HepG2 (cell line): ENCODE measurements around the gene LGALS1. TPM values are rescaled to one million over a fixed set of nuclear protein-coding genes. Genes with fewer than 3 reads are reported as not detected.

Source experiments
- AGO2 ChIP-seq: fragments of 200-400 bp; formaldehyde crosslinking; optimal IDR thresholded peaks from 2 replicates; pipeline ENCODE3; 2017; ENCODE audit warnings: mild to moderate bottlenecking, low read depth, low read length, moderate library complexity
- DNMT1 ChIP-seq: sonication (generic); formaldehyde crosslinking; IDR thresholded peaks from 2 replicates; pipeline ENCODE4 v1.5.1; 2020; ENCODE audit warnings: mild to moderate bottlenecking, missing genetic modification reagents
- EHMT2 ChIP-seq: fragments of 200-600 bp; sonication (generic); IDR thresholded peaks from 2 replicates; pipeline ENCODE4 v1.7.0; 2017; ENCODE audit warnings: antibody characterized with exemption, low read depth, low read length, borderline replicate concordance
- EP300 ChIP-seq, 3 experiments: sonication (generic) in 1 of 3; formaldehyde crosslinking in 1 of 3; IDR thresholded peaks; 2 replicates each; pipeline versions ENCODE4 v1.5.1 to v1.6.1; 2011 to 2020; ENCODE audit warnings: low read depth in 2 of 3, low read length in 2 of 3, borderline replicate concordance in 1 of 3, improper control_type of control experiment in 1 of 3, mild to moderate bottlenecking in 1 of 3, missing genetic modification reagents in 1 of 3, moderate library complexity in 1 of 3
- GATAD2A ChIP-seq: IDR thresholded peaks from 2 replicates; pipeline ENCODE4 v1.6.1; 2016
- HIC2 ChIP-seq: sonication (generic); formaldehyde crosslinking; IDR thresholded peaks from 2 replicates; pipeline ENCODE4 v1.9.0; 2022; ENCODE audit warnings: low read depth, missing genetic modification reagents
- HNRNPK ChIP-seq: fragments of 200-400 bp; formaldehyde crosslinking; IDR thresholded peaks from 2 replicates; pipeline ENCODE4 v1.6.1; 2018; ENCODE audit warnings: low read length, low read depth, moderate library complexity, mild to moderate bottlenecking; ENCODE audit not compliant: poor library complexity, severe bottlenecking
- HOXA9 ChIP-seq: sonication (generic); formaldehyde crosslinking; IDR thresholded peaks from 2 replicates; pipeline ENCODE4 v1.8.1; 2022; ENCODE audit warnings: missing genetic modification reagents, mild to moderate bottlenecking, moderate library complexity, borderline replicate concordance
- HOXD1 ChIP-seq: sonication (generic); formaldehyde crosslinking; IDR thresholded peaks from 2 replicates; pipeline ENCODE4 v1.5.0; 2020; ENCODE audit warnings: missing genetic modification reagents
- MIER3 ChIP-seq: IDR thresholded peaks from 2 replicates; pipeline ENCODE4 v1.6.1; 2016; ENCODE audit warnings: missing compliant biosample characterization, borderline replicate concordance
- ZFAT ChIP-seq: sonication (generic); formaldehyde crosslinking; conservative IDR thresholded peaks from 2 replicates; pipeline ENCODE4 v1.8.1; 2023; ENCODE audit warnings: missing genetic modification reagents, inconsistent platforms
- ZNF124 ChIP-seq: sonication (generic); formaldehyde crosslinking; IDR thresholded peaks from 2 replicates; pipeline ENCODE4 v1.4.0; 2020; ENCODE audit warnings: missing genetic modification reagents
- ZNF180 ChIP-seq: sonication (generic); formaldehyde crosslinking; IDR thresholded peaks from 2 replicates; pipeline ENCODE4 v1.4.0; 2020; ENCODE audit warnings: low read depth, missing genetic modification reagents, borderline replicate concordance
- ZNF570 ChIP-seq: sonication (generic); formaldehyde crosslinking; IDR thresholded peaks from 2 replicates; pipeline ENCODE4 v1.4.0; 2020; ENCODE audit warnings: mild to moderate bottlenecking, missing genetic modification reagents, borderline replicate concordance
- ZNF879 ChIP-seq: sonication (generic); formaldehyde crosslinking; IDR thresholded peaks from 2 replicates; pipeline ENCODE4 v1.8.1; 2023; ENCODE audit warnings: missing genetic modification reagents
- polyA plus RNA-seq, 8 experiments: library from polyadenylated mRNA; depleted of rRNA in 3 of 8; stranded (reverse) in 7 of 8; unstranded in 1 of 8; fragments of >200 nt; fragmentation: Illumina TruSeq in 4 of 8; extraction: Trizol in 4 of 8; gene quantifications; 2 replicates each; pipeline versions ENCODE4 v1.2.1 to v1.2.3, GENCODE V29; 2011 to 2016; ENCODE audit warnings: low read depth in 4 of 8, missing spikeins in 1 of 8, mixed read lengths in 1 of 8; ENCODE audit not compliant: insufficient read depth in 1 of 8
- total RNA-seq, 5 experiments: library from RNA; depleted of rRNA; stranded (reverse); fragments of >200 nt; fragmentation: Illumina TruSeq; extraction: Trizol; gene quantifications; 2 replicates each; pipeline ENCODE4 v1.2.3, GENCODE V29; 2016; ENCODE audit warnings: low read depth in 1 of 5
- TF ChIP-seq, protein P1 (sequence below): sonication (generic); formaldehyde crosslinking; IDR thresholded peaks from 2 replicates; pipeline ENCODE4 v1.9.0; 2021; ENCODE audit warnings: missing genetic modification reagents, mild to moderate bottlenecking, borderline replicate concordance
- TF ChIP-seq, protein P2 (sequence below): sonication (generic); formaldehyde crosslinking; IDR thresholded peaks from 2 replicates; pipeline ENCODE4 v1.5.0; 2020; ENCODE audit warnings: mild to moderate bottlenecking, missing genetic modification reagents, borderline replicate concordance

Gene LGALS1
- total and polyA plus RNA-seq, 2 of the 13 experiments (the other 11 are each of a cell fraction or from before 2014, with no cell fraction given): 103 to 858 TPM

DNA sequence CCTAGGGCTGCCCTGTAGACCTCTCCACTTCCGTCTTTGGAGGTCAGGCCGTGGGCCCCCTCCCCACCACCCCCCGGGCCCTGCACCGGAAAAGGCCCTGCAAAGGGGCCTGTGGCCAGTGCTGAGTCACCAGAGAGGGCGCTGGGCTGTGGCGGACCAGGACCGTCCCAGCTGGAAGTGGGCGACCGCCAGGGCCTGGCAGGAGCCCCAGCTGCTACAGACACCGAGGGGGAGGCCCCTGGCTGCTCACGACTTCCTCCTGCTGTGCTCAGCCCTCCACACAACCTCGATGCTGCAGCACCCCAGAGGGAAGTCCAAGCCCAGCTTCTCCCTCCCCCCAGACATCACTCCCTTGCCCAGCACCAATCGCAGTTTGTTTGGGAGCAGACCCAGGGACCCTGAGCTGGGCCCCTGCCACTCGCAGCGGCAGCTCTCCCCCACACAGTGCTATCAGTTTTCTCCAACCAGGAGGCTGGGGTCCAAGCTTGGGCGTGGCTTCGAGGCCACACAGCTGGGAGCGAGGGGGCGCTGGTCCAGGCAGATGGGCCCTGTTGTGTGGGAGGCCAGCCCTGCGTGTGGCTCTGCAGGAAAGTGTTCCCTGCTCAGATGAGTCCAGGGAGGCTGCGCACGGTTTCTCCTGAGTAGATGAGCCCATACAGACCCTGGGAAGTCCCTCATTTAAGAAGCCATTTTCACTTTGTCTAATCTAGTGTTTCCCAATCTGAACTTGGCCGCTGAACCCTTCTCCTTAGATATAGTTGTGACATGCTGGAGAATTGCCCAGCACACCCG lies 41.6 kb upstream of the LGALS1 start (continued):
- TF ChIP-seq AGO2 (peak; percentile 98), EHMT2 (no peak), ZNF124 (CRISPR knock-in tag) (no peak), ZFAT (no peak), ZNF180 (CRISPR knock-in tag) (no peak), ZNF570 (CRISPR knock-in tag) (no peak), HIC2 (CRISPR knock-in tag) (peak; percentile 84; the same call in 1 of the 2 replicates), ZNF879 (CRISPR knock-in tag) (no peak), HOXD1 (CRISPR knock-in tag) (no peak), HOXA9 (CRISPR knock-in tag) (no peak), DNMT1 (CRISPR knock-in tag) (no peak), GATAD2A (CRISPR knock-in tag) (peak; percentile 14; the same call in 1 of the 2 replicates), HNRNPK (peak; percentile 49), EP300 (IDR thresholded peaks at IDR 0.05; ENCODE audit: low read depth in 2 of 2, low read length in 2 of 2) (peak in 1 of 2 experiments; percentile 4; a peak in 1 of 4 replicates), EP300 (CRISPR knock-in tag; IDR thresholded peaks at IDR 0.05; ENCODE audit: borderline replicate concordance) (no peak), MIER3 (CRISPR knock-in tag) (peak; percentile 32; the same call in 1 of the 2 replicates)
- TF ChIP-seq, protein P1, sequence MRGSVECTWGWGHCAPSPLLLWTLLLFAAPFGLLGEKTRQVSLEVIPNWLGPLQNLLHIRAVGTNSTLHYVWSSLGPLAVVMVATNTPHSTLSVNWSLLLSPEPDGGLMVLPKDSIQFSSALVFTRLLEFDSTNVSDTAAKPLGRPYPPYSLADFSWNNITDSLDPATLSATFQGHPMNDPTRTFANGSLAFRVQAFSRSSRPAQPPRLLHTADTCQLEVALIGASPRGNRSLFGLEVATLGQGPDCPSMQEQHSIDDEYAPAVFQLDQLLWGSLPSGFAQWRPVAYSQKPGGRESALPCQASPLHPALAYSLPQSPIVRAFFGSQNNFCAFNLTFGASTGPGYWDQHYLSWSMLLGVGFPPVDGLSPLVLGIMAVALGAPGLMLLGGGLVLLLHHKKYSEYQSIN (CRISPR knock-in tag): no peak
- TF ChIP-seq, protein P2, sequence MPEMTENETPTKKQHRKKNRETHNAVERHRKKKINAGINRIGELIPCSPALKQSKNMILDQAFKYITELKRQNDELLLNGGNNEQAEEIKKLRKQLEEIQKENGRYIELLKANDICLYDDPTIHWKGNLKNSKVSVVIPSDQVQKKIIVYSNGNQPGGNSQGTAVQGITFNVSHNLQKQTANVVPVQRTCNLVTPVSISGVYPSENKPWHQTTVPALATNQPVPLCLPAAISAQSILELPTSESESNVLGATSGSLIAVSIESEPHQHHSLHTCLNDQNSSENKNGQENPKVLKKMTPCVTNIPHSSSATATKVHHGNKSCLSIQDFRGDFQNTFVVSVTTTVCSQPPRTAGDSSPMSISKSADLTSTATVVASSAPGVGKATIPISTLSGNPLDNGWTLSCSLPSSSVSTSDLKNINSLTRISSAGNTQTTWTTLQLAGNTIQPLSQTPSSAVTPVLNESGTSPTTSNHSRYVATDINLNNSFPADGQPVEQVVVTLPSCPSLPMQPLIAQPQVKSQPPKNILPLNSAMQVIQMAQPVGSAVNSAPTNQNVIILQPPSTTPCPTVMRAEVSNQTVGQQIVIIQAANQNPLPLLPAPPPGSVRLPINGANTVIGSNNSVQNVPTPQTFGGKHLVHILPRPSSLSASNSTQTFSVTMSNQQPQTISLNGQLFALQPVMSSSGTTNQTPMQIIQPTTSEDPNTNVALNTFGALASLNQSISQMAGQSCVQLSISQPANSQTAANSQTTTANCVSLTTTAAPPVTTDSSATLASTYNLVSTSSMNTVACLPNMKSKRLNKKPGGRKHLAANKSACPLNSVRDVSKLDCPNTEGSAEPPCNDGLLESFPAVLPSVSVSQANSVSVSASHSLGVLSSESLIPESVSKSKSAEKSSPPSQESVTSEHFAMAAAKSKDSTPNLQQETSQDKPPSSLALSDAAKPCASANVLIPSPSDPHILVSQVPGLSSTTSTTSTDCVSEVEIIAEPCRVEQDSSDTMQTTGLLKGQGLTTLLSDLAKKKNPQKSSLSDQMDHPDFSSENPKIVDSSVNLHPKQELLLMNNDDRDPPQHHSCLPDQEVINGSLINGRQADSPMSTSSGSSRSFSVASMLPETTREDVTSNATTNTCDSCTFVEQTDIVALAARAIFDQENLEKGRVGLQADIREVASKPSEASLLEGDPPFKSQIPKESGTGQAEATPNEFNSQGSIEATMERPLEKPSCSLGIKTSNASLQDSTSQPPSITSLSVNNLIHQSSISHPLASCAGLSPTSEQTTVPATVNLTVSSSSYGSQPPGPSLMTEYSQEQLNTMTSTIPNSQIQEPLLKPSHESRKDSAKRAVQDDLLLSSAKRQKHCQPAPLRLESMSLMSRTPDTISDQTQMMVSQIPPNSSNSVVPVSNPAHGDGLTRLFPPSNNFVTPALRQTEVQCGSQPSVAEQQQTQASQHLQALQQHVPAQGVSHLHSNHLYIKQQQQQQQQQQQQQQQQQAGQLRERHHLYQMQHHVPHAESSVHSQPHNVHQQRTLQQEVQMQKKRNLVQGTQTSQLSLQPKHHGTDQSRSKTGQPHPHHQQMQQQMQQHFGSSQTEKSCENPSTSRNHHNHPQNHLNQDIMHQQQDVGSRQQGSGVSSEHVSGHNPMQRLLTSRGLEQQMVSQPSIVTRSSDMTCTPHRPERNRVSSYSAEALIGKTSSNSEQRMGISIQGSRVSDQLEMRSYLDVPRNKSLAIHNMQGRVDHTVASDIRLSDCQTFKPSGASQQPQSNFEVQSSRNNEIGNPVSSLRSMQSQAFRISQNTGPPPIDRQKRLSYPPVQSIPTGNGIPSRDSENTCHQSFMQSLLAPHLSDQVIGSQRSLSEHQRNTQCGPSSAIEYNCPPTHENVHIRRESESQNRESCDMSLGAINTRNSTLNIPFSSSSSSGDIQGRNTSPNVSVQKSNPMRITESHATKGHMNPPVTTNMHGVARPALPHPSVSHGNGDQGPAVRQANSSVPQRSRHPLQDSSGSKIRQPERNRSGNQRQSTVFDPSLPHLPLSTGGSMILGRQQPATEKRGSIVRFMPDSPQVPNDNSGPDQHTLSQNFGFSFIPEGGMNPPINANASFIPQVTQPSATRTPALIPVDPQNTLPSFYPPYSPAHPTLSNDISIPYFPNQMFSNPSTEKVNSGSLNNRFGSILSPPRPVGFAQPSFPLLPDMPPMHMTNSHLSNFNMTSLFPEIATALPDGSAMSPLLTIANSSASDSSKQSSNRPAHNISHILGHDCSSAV: no peak
